Suprapubic skin (tissue), 4 donors: Measurements from ENCODE around the gene FSD2.

Source experiments
- CTCF ChIP-seq, 2 donors: fragments of 200-600 bp in 1 of 2; fragments of 450-650 bp in 1 of 2; sonication (generic) in 1 of 2; IDR thresholded peaks; one replicate each; pipeline ENCODE4 v1.5.1; 2016 to 2019; ENCODE audit warnings: antibody characterized with exemption in 2 of 2, mild to moderate bottlenecking in 1 of 2, moderate library complexity in 1 of 2
- EP300 ChIP-seq: sonication (generic); formaldehyde crosslinking; IDR thresholded peaks from one replicate; pipeline ENCODE4 v1.6.1; 2017; ENCODE audit warnings: antibody characterized with exemption
- POLR2AphosphoS5 ChIP-seq, 3 donors: sonication (generic); formaldehyde crosslinking; IDR thresholded peaks; one replicate each; pipeline ENCODE4 v1.6.1; 2017; ENCODE audit warnings: antibody characterized with exemption in 3 of 3

GRCh38 chr15:82751308-82751707 is 54.6 kb downstream of the FSD2 start:
- no peak for TF ChIP-seq CTCF (IDR thresholded peaks at IDR 0.05)
- TF ChIP-seq POLR2AphosphoS5 (IDR thresholded peaks at IDR 0.05) = no peak
- no peak for TF ChIP-seq EP300
